Vagina (tissue), 2 donors: ENCODE results near the gene TIAM2.
"Not testable (repeated sequence)": the region's sequence is repeated elsewhere in the genome, so short reads cannot be mapped to it uniquely, and the experiment has no call there.

Experiments
- POLR2A ChIP-seq, 2 donors: fragments of 450-650 bp; IDR thresholded peaks; one replicate each; pipeline ENCODE4 v1.6.1; 2017; ENCODE audit warnings: antibody characterized with exemption in 2 of 2, mild to moderate bottlenecking in 2 of 2, moderate library complexity in 2 of 2
- POLR2AphosphoS5 ChIP-seq, 2 donors: sonication (generic); formaldehyde crosslinking; IDR thresholded peaks; one replicate each; pipeline ENCODE4 v1.9.0; 2017; ENCODE audit warnings: antibody characterized with exemption in 2 of 2, mild to moderate bottlenecking in 2 of 2, low read depth in 1 of 2; ENCODE audit not compliant: insufficient read depth in 1 of 2
- TF ChIP-seq, protein P1 (sequence below), 3 experiments: fragments of 450-650 bp in 2 of 3; fragments of 200-600 bp in 1 of 3; sonication (generic) in 1 of 3; IDR thresholded peaks; one replicate each; pipeline ENCODE4 v1.5.1; 2017 to 2019; ENCODE audit warnings: antibody characterized with exemption in 3 of 3, mild to moderate bottlenecking in 2 of 3, moderate library complexity in 2 of 3

DNA sequence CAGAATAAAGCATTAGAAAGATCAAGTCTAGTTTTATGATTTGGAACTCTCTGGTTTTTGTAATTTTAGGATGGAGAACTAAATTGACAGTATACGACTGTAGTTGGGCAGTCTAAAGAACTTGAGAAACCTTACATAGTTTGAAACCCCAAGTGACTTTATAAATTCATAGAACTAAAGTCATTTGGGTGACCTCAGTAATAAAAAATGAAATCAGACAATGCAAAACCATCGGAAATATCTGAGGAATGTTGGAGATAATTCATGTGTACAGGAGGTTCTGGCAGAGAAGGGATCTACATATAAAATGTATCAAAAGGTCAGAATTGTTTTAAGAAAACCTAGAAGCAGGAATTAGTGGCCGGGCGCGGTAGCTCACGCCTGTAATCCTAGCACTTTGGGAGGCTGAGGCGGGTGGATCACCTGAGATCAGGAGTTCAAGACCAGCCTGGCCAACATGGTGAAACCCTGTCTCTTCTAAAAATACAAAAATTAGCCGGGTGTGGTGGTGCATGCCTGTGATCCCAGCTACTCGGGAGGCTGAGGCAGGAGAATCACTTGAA lies 108.0 kb downstream of the TIAM2 start:
- TF ChIP-seq, protein P1, sequence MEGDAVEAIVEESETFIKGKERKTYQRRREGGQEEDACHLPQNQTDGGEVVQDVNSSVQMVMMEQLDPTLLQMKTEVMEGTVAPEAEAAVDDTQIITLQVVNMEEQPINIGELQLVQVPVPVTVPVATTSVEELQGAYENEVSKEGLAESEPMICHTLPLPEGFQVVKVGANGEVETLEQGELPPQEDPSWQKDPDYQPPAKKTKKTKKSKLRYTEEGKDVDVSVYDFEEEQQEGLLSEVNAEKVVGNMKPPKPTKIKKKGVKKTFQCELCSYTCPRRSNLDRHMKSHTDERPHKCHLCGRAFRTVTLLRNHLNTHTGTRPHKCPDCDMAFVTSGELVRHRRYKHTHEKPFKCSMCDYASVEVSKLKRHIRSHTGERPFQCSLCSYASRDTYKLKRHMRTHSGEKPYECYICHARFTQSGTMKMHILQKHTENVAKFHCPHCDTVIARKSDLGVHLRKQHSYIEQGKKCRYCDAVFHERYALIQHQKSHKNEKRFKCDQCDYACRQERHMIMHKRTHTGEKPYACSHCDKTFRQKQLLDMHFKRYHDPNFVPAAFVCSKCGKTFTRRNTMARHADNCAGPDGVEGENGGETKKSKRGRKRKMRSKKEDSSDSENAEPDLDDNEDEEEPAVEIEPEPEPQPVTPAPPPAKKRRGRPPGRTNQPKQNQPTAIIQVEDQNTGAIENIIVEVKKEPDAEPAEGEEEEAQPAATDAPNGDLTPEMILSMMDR (IDR thresholded peaks at IDR 0.05) = not testable (repeated sequence)
- TF ChIP-seq POLR2A (IDR thresholded peaks at IDR 0.05); POLR2AphosphoS5 (IDR thresholded peaks at IDR 0.05; ENCODE audit: insufficient read depth in 1 of 2, low read depth in 1 of 2): not testable (repeated sequence)
